Right renal pelvis (tissue), 4 donors: Measurements from ENCODE around the gene TAS1R3. TPM values are rescaled to one million over a fixed set of nuclear protein-coding genes. Genes with fewer than 3 reads are reported as not detected.
"Not testable (repeated sequence)": the region's sequence is repeated elsewhere in the genome, so short reads cannot be mapped to it uniquely, and the experiment has no call there.

Experiments used
- DNase-seq, 4 donors: peaks; one replicate each; pipeline ENCODE4 v3.0.0-alpha.2; 2013; ENCODE audit warnings: low read depth in 4 of 4, low spot score in 3 of 4, missing footprints in 1 of 4
- polyA plus RNA-seq, 4 donors: library from polyadenylated mRNA; unstranded; fragments of 120-200 nt; gene quantifications; one replicate each; pipeline ENCODE4 v1.2.1, GENCODE V29; 2013; ENCODE audit not compliant: insufficient read length in 4 of 4

TAS1R3 gene
- polyA plus RNA-seq, 4 donors: 0.22 to 0.56 (median 0.33) TPM

DNA sequence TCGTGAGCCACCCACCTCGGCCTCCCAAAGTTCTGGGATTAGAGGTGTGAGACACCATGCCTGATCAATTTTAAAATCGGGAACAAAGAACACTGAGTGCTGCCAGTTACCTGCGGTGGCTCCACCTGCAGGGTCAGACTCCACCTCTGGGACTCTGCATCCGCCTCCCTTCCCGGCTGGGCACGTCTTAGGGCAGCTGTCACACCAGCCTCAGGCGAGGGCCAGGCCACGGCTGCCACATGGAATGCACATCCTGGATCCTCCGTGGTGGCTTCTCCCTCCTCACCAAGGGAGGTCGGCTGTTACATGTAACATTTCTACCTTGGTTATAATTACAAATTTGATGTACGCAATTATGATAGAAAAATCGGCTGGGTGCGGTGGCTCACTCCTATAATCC lies 33.2 kb downstream of the TAS1R3 start:
- DNase-seq: no peak

DNA sequence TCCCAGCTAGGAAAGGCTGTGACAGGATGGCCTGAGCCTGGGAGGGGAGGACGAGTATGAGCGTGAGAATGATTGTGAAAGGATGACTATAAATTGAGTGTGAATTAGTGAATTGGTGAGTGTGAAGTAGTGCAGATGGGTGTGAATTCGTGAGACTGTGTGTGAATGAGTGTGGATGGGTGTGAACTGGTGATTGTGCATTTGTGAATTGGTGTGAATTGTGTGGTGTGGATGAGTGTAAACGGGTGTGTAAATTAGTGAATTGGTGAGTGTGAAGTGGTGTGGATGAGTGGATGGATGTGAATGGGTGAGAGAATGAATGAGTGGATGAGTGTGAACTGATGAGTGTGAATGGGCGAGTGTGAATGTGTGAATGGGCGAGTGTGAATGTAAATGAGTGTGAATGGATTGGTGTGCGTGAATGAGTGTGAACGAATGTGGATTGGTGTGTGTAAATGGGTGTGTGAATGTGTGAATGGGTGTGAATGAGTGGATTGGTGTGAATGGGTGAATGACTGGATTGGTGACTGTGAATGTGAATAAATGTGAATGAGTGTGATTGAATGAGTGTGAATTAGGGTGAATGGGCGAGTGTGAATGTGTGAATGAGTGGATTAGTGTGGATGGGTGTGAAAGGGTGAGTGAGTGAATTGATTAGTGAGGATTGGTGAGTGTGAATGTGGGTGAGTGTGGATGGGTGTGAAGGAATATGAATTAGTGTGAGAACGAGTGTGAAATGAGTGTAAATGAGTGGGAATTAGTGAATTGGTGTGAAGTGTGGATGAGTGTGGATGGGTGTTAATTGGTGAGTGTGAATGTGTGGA lies 35.0 kb downstream of the TAS1R3 start:
- no peak for DNase-seq

DNA sequence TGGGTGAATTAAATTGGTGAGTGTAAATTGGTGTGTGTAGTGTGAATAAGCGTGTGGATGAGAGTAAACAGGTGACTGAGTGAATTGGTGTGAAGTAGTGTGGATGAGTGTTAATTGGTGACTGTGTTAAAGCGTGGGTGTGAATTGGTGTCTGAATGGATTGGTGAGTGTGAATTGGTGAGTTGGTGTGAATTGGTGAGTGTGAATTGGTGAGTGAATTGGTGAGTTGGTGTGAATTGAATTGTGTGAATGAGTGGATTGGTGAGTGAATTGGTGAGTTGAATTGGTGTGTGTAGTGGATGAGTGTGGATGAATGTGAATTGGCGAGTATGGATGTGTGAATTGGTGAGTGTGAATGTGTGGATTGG lies 35.6 kb downstream of the TAS1R3 start:
- DNase-seq: no peak

DNA sequence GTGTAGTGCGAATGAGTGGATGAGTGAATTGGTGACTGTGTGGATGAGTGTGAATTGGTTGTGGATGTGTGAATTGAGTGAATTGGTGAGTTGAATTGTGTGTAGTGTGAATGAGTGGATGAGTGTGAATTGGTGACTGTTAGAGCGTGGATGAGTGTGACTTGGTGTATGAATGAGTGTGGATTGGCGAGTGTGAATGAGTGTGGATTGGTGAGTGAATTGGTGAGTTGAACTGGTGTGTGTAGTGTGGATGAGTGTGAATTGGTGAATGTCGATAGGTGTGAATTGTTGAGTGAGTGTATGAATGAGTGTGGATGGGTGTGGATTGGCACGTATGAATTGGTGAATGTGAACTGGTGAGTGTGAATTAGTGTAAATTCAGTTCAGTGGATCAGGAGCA lies 36.2 kb downstream of the TAS1R3 start:
- no peak for DNase-seq

DNA sequence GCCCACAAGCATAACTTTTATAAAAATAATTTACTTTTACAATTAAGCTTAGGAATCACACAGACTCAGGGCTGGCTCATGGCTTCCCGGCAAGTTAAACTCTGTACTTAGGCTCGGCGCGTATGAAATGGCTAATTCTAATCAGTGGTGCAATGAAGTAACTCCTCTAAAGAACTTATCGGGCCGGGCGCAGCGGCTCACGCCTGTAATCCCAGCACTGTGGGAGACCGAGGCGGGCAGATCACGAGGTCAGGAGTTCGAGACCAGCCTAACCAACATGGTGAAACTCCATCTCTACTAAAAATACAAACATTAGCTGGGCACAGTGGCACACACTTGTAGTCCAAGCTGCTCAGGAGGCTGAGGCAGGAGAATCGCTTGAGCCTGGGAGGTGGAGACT lies 39.0 kb downstream of the TAS1R3 start:
- not testable (repeated sequence) for DNase-seq

DNA sequence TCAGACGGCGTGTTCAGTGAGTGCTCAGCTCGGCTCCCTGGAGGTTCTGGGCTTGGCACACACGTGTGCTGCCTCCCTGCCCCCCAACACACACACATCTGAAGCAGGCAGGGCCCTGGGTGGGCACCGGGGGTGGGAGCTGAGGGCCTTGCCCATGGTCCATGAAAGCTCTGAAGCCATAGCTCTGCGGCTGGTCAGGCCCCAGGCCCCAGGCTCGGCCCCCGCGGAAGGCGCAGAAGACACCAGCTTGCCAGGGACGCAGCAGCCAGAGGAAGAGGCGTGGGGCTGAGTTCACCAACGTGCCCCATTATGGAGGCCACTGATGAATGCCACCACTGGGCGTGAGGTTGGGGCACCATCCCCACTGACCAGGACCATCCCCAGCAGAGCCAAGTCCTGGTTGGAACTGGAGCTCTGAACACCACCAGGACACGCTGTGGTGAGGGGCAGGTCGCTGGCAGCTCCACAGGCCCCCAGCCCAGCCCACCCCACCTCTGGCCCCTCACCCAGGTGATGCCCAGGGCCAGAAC lies 39.8 kb downstream of the TAS1R3 start:
- no peak for DNase-seq

DNA sequence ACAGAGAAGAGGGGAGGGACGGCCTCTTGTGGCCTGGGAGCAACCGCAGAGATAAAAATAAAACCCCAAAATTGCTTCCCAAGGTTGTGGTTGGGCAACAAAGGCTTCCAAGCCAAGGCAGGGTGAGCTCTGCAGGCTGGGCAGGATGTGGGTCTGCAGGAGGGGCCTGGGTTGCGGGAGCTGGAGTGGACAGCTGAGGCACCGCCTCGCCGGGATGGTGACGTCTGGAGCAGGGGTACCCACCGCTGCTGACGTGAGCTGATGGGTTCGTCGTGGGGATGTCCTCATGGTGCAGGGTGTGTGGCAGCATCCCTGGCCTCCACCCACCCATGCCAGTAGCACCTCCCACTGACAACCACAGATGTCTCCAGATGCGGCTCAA lies 40.3 kb downstream of the TAS1R3 start:
- no peak for DNase-seq

DNA sequence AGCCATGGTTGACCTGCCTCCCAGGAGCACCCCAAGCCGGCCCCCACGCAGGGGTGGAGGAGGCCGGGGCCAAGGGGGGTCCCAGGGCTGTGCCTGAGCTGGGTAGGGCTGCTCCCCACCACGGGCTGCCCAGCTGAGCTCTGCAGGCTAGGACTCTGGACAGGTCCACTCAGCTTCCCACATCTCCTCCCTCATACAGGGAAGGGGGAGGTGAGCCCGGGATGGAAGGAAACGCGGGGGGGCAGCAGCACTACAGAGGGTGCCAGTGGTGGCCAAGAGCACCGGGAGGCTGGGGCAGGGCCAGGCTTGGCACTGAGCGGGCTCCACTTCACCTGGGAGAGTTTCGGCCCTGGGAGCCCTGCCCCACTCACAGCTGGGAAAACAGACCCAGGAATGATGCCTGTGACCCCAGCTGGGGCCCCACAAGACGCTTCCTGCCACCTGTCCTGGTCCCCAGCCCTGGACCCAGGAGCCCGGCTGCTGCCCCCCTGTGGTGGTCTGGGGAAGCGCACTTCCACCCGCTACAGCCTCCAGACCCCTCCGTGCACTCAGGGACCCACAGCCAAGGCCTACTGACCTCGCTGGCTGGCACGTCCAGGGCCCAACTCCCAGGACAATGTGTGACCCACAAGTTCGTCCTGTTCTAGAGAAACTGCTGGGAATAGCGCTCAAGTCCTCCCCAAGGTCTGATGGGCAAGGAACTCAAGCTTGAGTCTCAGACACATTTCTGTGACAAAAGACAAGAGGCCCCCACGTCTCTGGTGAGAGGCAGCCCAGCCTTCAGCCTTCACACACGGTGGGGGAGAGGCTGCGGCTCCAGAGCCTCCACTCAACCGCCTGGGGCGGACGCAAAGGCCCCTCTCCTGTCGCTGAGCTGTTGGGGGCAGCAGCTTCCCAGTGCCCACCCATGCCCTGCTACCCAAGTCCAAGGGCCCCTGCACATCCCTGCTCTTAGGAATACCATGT lies 40.9 kb downstream of the TAS1R3 start:
- no peak for DNase-seq

DNA sequence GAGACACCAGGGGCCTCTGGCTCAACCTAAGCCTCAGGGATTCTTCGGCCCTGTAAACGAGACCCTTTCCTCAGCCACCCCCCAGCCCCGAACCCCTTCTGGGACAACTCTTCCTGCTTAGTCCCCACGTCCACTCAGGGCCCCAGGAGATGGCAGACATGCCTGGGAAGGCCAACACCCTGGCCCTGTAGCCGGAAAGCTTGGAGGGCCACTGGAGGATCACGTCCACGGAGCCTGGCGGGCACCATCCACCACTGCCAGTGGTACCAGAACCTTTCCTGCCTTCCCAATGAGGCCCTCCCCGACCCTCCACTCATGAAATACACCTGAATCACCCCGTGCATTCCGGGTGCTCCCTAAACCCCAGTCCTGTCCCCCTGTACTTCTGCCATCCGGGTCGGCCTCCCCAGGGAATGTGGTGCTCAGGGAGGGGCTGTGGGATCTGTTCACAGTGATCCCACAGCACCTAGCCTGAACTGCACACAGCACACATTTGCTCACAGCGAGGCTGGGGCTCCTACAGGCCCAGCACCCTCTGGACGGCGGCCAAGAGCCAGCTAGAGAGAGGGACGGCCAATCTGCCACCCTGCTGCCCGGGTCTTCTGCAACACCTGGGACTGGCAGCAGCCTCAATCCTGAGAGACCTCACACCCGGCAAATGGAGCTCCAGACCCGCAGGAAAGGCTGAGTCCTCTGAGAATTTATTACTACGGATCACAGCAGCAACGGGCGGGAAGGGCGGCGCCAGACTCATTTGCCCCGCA lies 42.2 kb downstream of the TAS1R3 start:
- no peak for DNase-seq

DNA sequence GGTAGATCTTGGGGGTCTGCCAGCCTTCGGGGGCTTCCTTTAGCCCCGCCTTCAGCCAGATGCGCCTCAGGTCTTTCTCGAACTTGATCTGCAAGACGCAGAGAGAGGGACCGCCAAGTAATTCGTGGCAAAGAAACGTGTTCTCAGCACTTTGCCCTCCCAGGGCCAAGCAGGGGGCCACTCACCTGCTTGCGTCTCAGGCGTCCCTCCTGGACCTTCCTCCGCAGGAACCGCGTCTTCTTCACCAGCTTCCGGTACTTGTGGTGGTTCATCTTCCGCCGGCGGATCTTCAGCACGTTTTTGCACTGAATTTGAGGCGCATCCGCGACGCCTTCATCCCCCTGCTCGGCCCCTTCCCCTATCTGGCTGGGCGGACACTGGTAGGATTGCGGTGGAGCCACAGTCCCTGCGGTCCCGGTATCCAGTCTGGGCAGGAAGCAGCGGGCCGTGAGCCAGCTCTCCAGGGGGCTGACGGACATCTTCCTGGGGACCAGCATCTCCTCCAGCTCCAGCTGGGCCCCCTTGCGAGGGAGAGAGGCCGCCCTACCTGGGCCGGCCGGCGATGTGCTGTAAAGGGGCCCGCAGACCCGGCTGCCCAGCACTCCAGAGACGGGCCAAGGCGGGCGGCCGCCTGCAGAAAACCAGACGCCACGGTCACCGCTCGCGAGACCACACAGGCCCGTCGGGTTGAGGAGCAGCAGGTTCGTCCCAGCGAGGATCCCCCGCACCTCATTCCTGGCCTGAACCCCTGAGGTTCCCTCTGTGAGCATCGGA lies 42.9 kb downstream of the TAS1R3 start:
- no peak for DNase-seq

DNA sequence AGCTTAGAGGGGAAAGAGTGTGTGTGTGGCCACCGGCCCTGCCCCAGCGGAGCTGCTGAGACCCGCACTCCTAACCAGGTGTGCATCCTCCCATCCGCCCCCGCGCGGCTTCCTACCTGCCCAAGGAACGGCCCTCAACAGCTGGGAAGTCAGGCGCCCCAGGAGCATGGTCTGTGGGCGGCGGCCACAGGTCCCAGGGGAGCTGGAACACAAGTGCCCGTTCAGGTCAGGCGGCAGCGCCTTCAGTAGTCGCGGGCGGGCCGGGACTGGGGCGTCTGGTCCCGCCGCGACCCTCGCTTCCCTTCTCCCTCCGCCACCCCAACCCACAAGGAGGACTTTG lies 43.5 kb downstream of the TAS1R3 start:
- DNase-seq: no peak

DNA sequence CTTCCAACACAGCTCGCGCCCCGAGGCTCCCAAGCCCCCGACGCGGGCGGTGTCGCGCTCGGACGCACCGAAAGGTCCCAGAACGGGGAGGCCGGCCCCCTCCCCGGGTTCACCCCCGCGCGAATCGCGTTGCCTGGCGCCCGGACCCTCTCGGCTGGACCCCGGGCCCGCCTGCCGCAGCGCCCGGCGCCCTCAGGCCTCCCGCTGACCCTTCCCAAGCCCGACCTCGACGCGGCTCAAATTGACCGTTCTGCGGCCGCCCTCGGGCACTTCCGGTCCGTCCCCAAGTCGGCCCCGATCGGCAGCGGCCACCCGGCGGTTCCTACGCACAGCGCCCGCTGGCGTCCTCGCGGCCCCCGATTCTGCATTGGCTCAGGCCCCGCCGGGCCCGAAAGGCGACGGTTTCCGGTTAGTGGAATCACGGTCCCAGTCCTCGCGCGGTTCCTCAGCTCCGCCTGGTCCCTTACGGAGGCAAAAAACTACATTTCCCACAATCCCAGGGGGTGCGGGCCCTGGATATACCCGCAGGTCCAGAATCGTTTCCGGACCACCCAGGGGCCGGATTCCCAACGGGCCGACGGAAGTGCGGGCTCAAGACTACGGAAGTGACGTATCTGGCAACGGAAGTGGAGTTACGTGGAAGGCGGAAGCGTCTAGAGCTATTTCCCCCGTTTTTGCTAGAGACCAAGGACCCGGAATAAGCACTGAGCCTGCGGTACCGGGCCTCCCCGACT lies 44.0 kb downstream of the TAS1R3 start, which contains the start of gene AURKAIP1:
Gene AURKAIP1 (minus strand): TSS at position 279 of the 734 bp plus-strand sequence. CDS start 451 bp downstream, outside the sequence.
- DNase-seq: peak; percentile 100

DNA sequence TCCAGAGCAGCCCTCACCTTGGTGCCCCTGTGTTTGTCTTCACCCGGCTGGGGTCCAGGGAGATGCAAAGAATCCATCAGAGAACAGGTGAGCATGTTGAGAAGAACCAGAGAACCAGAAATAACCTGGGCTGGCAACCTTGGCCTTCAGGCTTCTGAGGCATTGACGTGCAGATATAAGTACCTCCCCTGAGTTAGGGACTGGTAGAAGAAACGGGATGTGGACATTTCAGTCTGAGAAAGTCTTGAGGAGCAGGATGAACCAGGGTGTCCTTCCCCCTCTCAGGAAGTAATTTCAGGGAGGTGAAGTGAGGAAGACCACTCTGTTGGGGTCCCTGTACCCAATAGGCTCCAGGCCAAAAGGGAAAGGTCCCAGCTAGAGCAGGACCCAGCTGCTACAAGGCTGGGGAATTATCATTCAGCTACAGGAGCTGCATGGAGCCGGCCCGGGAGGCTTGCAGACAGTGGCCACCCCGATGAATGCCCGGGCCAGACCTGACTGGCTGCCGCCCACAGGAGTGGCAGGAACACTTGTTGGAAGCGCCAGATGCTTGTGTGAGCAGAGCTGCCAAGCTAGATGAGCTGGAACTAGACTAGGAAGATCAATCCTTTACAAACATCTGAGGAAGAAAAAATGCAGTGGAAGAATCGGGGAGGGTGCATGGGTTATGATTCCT lies 45.6 kb downstream of the TAS1R3 start:
- no peak for DNase-seq

DNA sequence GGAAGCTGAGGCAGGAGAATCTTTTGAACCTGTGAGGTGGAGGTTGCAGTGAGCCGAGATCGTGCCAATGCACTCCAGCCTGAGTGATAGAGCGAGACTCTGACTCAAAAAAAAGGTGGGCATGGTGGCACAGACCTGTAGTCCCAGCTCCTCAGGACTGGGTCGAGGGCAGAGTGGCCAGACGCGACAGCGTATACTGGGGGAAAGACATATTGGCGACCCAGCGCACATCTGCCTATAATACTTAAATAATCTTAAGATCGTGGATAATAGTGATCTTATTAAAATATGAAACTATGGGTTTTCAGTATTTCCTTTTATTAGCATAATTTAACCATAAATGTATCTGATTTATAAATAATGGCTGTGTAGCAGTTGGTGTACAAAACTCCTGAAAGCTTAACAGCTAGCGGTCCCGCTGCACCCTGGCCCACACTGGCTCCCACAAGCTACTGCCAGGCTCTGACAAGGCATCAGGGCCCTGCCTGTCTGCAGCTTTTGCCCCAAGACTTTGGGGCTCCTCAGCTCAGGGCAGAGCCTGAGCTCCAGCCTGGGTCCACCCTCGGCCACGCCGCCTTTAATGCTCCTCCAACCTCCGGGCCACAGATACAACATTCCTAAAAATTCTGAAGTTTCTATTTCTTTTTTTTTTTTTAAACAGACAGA lies 46.6 kb downstream of the TAS1R3 start:
- no peak for DNase-seq

DNA sequence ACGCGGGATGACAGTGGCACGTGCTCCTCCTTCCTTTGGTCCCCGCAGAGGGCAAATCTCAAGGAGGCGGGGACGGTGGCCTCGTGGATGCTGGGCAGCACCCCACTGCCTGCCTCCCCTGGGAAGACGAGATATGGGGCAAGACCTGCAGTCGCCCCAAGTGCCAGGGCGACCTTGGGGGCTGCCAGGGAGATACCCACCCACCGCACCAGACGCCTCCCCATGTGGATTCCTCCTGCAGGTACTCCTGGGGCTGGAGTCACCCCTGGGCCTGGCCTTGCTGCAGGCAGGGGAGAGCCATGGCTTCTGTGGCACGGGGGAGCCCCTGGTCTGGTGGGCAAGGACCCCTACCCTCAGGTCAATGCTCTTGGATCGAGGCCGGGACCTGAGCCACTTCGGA lies 49.8 kb downstream of the TAS1R3 start:
- no peak for DNase-seq

DNA sequence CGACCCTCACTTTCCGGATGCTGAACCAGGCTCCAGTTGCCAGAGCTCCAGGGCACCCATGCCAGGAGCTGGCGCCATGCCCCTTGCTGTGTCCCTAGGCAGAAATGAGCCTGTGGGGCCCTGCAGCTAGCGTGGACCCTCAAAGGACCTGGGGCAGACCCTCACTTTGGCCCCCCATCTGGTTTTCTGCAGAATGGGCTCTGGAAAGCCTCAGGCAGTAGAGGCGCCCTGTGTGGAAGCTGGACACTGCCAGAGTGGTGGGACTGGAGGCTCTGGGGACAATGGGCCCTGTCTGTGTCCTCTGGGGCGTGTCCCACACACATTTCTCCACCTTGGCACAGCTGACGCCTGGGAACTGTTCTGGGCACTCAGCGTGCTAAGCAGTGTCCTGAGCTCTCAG lies 50.2 kb downstream of the TAS1R3 start:
- DNase-seq: no peak
